ENCODE data around the gene RTP5.

RTP5 gene

DNA sequence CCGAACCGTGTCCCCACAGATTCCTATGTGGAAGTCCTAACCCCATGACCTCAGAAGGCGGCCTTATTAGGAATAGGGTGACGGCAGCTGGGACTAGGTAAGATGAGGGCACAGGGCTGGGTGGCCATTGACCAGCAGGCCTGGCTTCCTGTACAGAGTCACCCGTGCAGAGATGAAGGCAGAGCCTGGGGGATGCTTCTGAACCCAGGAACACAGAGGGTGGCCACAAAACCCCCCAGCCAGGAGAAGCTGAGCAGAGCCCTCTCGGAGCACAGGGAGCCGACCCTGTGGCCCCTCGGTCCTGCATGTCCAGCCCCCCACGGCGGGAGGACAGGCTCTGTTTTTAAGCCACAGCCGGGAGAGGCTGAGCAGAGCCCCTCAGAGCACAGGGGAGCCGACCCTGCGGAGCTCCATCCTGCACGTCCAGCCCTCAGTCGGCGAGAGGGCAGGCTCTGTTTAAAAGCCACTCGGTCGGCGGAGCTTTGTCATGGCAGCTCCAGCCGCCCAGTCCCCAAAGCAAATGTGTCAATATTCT is 13.6 kb upstream of the RTP5 start:
- TF ChIP-seq CREB1 (IDR thresholded peaks at IDR 0.05; ENCODE audit: low read depth) (no peak), TAF1 (IDR thresholded peaks at IDR 0.05; ENCODE audit: low read depth) (no peak), TEAD4 (IDR thresholded peaks at IDR 0.05) (no peak)
- TF ChIP-seq, protein P1, sequence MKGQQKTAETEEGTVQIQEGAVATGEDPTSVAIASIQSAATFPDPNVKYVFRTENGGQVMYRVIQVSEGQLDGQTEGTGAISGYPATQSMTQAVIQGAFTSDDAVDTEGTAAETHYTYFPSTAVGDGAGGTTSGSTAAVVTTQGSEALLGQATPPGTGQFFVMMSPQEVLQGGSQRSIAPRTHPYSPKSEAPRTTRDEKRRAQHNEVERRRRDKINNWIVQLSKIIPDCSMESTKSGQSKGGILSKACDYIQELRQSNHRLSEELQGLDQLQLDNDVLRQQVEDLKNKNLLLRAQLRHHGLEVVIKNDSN (IDR thresholded peaks at IDR 0.05): no peak
- TF ChIP-seq, protein P2, sequence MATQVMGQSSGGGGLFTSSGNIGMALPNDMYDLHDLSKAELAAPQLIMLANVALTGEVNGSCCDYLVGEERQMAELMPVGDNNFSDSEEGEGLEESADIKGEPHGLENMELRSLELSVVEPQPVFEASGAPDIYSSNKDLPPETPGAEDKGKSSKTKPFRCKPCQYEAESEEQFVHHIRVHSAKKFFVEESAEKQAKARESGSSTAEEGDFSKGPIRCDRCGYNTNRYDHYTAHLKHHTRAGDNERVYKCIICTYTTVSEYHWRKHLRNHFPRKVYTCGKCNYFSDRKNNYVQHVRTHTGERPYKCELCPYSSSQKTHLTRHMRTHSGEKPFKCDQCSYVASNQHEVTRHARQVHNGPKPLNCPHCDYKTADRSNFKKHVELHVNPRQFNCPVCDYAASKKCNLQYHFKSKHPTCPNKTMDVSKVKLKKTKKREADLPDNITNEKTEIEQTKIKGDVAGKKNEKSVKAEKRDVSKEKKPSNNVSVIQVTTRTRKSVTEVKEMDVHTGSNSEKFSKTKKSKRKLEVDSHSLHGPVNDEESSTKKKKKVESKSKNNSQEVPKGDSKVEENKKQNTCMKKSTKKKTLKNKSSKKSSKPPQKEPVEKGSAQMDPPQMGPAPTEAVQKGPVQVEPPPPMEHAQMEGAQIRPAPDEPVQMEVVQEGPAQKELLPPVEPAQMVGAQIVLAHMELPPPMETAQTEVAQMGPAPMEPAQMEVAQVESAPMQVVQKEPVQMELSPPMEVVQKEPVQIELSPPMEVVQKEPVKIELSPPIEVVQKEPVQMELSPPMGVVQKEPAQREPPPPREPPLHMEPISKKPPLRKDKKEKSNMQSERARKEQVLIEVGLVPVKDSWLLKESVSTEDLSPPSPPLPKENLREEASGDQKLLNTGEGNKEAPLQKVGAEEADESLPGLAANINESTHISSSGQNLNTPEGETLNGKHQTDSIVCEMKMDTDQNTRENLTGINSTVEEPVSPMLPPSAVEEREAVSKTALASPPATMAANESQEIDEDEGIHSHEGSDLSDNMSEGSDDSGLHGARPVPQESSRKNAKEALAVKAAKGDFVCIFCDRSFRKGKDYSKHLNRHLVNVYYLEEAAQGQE (IDR thresholded peaks at IDR 0.05; ENCODE audit: low read depth): no peak

DNA sequence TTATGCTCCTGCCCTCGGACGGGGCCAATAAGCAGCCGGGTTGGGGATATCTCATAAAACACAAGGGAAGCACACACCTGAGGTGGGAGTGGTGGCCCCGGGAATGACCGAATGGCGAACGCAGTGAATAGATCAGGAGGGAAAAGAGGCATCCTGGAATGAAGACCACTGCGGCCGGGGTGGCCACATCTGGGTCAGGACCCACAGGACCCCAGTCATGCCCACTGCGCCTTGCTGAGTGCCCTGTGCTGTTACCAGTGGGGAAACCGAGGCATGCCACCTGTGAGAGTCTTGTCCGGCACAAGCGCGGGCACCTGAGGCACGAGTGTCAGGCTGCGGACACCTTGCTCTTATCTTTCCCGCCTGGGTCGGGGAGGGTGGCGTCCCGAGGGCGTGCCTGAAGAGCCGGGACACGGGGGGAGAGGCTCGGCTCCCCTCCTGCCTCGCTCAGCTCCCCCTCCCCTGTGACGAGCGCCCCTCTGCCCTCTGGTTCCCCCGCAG is 12.4 kb upstream of the RTP5 start:
- TF ChIP-seq EP300 (IDR thresholded peaks at IDR 0.05; ENCODE audit: borderline replicate concordance) (no peak), TAF1 (IDR thresholded peaks at IDR 0.05; ENCODE audit: low read depth) (no peak), CREB1 (IDR thresholded peaks at IDR 0.05; ENCODE audit: low read depth) (no peak), CEBPB (IDR thresholded peaks at IDR 0.05) (no peak), NFIC (IDR thresholded peaks at IDR 0.05) (no peak), RAD21 (IDR thresholded peaks at IDR 0.05; ENCODE audit: low read depth) (no peak), MAX (IDR thresholded peaks at IDR 0.05) (no peak), YY1 (IDR thresholded peaks at IDR 0.05; ENCODE audit: low read depth) (no peak), EGR1 (IDR thresholded peaks at IDR 0.05) (no peak), TEAD4 (IDR thresholded peaks at IDR 0.05) (no peak), TCF12 (IDR thresholded peaks at IDR 0.05; ENCODE audit: low read depth) (no peak), FOXM1 (IDR thresholded peaks at IDR 0.05; ENCODE audit: borderline replicate concordance, low read depth) (no peak), ZBTB7A (IDR thresholded peaks at IDR 0.05; ENCODE audit: low read depth) (no peak)
- TF ChIP-seq, protein P1 (IDR thresholded peaks at IDR 0.05): no peak
- TF ChIP-seq, protein P2 (IDR thresholded peaks at IDR 0.05; ENCODE audit: low read depth): no peak

DNA sequence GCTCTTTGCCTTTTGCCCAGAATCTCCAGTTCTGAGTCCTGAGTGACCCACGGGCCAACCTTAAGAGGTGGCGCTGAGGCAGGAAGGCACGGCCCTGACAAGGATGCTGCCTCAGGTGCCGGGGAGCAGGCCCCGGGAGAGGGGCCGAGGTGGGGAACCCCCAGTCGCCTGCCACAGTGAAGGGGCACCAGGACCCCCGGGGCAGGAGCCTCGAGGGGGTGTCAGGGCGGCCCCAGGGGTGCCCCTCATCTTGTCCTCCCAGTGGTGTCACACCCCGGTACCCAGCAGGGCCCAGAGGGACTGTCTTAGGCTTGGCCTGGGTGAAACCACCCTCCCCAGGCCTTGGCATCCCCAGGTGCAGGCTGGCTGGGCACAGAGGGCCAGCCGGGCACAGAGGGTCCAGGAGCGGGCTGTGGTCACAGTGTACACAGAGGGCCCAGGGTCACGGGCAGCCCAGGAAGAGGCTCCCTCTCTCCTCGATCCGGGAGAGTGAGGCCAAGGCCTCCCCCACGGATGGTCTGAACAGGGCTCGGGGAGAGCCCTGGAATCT is 11.9 kb upstream of the RTP5 start:
- no peak for TF ChIP-seq YY1 (IDR thresholded peaks at IDR 0.05; ENCODE audit: low read depth)
- TF ChIP-seq MAX (IDR thresholded peaks at IDR 0.05): no peak
- TF ChIP-seq FOXM1 (IDR thresholded peaks at IDR 0.05; ENCODE audit: borderline replicate concordance, low read depth): no peak
- TF ChIP-seq, protein P2 (IDR thresholded peaks at IDR 0.05; ENCODE audit: low read depth): no peak
- no peak for TF ChIP-seq CREB1 (IDR thresholded peaks at IDR 0.05; ENCODE audit: low read depth)
- TF ChIP-seq TEAD4 (IDR thresholded peaks at IDR 0.05): no peak
- no peak for TF ChIP-seq CEBPB (IDR thresholded peaks at IDR 0.05)
- no peak for TF ChIP-seq RAD21 (IDR thresholded peaks at IDR 0.05; ENCODE audit: low read depth)
- no peak for TF ChIP-seq NFIC (IDR thresholded peaks at IDR 0.05)
- TF ChIP-seq ZBTB7A (IDR thresholded peaks at IDR 0.05; ENCODE audit: low read depth): no peak
- no peak for TF ChIP-seq TAF1 (IDR thresholded peaks at IDR 0.05; ENCODE audit: low read depth)
- no peak for TF ChIP-seq EGR1 (IDR thresholded peaks at IDR 0.05)
- TF ChIP-seq TCF12 (IDR thresholded peaks at IDR 0.05; ENCODE audit: low read depth): no peak
- TF ChIP-seq EP300 (IDR thresholded peaks at IDR 0.05; ENCODE audit: borderline replicate concordance): no peak
- TF ChIP-seq, protein P1 (IDR thresholded peaks at IDR 0.05): no peak

Data from Ishikawa (cell line).